Measurements from ENCODE around the gene ALKBH4.

ALKBH4 gene

DNA sequence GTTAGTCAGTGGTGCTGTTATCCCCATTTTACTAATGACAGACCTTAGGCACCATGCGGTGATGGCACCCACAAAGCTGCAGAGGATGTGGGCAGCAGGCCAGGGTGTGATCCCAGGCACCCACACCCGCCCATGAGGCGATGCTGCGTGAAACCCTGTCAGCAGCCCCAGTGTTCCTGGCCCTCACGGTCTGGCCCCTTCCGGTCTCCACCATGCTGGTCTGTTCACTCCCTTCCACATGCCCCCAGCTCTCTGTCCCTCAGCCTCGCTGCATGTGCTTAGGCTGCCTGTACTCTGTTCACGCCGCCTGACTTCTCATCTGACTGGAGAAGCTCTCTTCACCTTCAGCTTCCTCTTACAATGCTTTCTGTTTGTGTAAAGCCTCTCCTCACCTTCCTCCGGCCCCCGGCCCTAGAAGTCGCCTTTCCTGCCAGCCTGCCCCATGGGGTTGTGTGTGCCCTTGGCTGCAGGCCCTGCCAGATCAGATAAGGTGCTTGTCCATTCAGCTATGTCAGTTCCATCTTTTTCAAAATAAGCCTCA lies 48.9 kb downstream of the ALKBH4 start:
- Histone ChIP-seq H3K9ac (ENCODE audit: low read depth, low read length) (no peak overlapping the region), H2AFZ (ENCODE audit: low read depth, low read length) (no peak overlapping the region), H3K79me2 (ENCODE audit: insufficient read depth, low read length) (peaks cover 11% of the 10 kb centered on the region; the same call in 1 of the 2 replicates), H3K27ac (ENCODE audit: low read length) (no peak overlapping the region), H3K4me3 (ENCODE audit: low read depth in 1 of 2, low read length in 2 of 2) (no peak overlapping the region), H4K20me1 (ENCODE audit: insufficient read depth, low read length) (peaks cover 6% of the 10 kb centered on the region; the same call in 1 of the 2 replicates), H3K4me1 (ENCODE audit: insufficient read depth, low read length) (no peaks in the 10 kb centered on the region), H3K4me2 (ENCODE audit: insufficient read depth, low read length) (no peak overlapping the region), H3K9me3 (ENCODE audit: insufficient read depth, low read length, severe bottlenecking) (no peaks in the 10 kb centered on the region), H3K27me3 (ENCODE audit: insufficient read depth, low read length, poor library complexity) (no peaks in the 10 kb centered on the region), H3K36me3 (ENCODE audit: insufficient read depth, low read length) (peaks cover 93% of the 10 kb centered on the region)
- DNase-seq (no peak), ATAC-seq (ENCODE audit: insufficient read depth, low read depth) (0 out of 3 replicates have a peak, but pooled peaks have one; percentile 37)
- no peak for TF ChIP-seq EZH2 (IDR thresholded peaks at IDR 0.05; ENCODE audit: borderline replicate concordance, low read depth, low read length, severe bottlenecking)
- TF ChIP-seq, protein P1, sequence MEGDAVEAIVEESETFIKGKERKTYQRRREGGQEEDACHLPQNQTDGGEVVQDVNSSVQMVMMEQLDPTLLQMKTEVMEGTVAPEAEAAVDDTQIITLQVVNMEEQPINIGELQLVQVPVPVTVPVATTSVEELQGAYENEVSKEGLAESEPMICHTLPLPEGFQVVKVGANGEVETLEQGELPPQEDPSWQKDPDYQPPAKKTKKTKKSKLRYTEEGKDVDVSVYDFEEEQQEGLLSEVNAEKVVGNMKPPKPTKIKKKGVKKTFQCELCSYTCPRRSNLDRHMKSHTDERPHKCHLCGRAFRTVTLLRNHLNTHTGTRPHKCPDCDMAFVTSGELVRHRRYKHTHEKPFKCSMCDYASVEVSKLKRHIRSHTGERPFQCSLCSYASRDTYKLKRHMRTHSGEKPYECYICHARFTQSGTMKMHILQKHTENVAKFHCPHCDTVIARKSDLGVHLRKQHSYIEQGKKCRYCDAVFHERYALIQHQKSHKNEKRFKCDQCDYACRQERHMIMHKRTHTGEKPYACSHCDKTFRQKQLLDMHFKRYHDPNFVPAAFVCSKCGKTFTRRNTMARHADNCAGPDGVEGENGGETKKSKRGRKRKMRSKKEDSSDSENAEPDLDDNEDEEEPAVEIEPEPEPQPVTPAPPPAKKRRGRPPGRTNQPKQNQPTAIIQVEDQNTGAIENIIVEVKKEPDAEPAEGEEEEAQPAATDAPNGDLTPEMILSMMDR (IDR thresholded peaks at IDR 0.05; ENCODE audit: borderline replicate concordance, extremely low read depth, low read length, poor library complexity, severe bottlenecking): no peak

DNA sequence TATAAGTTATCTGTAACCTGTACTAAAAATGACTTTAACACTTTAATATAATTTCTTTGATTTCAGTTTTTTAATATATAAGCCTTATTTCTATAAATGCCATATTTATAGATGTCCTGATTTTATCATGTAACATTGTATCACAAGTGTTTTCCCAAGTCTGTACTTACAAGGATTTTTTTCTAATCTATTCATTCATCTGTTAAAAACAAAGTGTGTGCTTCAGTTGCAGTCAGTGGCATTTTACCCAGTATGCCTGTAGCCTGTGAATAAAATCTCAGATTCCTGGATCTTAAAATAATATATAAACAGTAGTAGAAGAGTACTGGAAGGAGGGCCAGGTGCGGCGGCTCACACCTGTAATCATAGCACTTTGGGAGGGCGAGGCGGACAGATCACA lies 51.1 kb downstream of the ALKBH4 start:
- H3K4me2 ChIP-seq (ENCODE audit: insufficient read depth, low read length): no peak overlapping the region
- H3K79me2 ChIP-seq (ENCODE audit: insufficient read depth, low read length): peaks cover 10% of the 10 kb centered on the region; the same call in 1 of the 2 replicates
- DNase-seq (no peak), ATAC-seq (ENCODE audit: insufficient read depth, low read depth) (no peak)
- H3K4me3 ChIP-seq (ENCODE audit: low read depth in 1 of 2, low read length in 2 of 2): no peak overlapping the region
- H3K9ac ChIP-seq (ENCODE audit: low read depth, low read length): no peak overlapping the region
- no peak overlapping the region for H2AFZ ChIP-seq (ENCODE audit: low read depth, low read length)
- no peak overlapping the region for H3K27ac ChIP-seq (ENCODE audit: low read length)
- no peaks in the 10 kb centered on the region for H3K27me3 ChIP-seq (ENCODE audit: insufficient read depth, low read length, poor library complexity)
- H3K36me3 ChIP-seq (ENCODE audit: insufficient read depth, low read length): peaks cover 93% of the 10 kb centered on the region
- peaks cover 6% of the 10 kb centered on the region; the same call in 1 of the 2 replicates for H4K20me1 ChIP-seq (ENCODE audit: insufficient read depth, low read length)
- no peaks in the 10 kb centered on the region for H3K9me3 ChIP-seq (ENCODE audit: insufficient read depth, low read length, severe bottlenecking)
- TF ChIP-seq EZH2 (IDR thresholded peaks at IDR 0.05; ENCODE audit: borderline replicate concordance, low read depth, low read length, severe bottlenecking): no peak
- TF ChIP-seq, protein P1 (IDR thresholded peaks at IDR 0.05; ENCODE audit: borderline replicate concordance, extremely low read depth, low read length, poor library complexity, severe bottlenecking): no peak
- H3K4me1 ChIP-seq (ENCODE audit: insufficient read depth, low read length): no peaks in the 10 kb centered on the region

- no peak overlapping the region for H2AFZ ChIP-seq (ENCODE audit: low read depth, low read length)
- no peaks in the 10 kb centered on the region for H3K27me3 ChIP-seq (ENCODE audit: insufficient read depth, low read length, poor library complexity)
- no peaks in the 10 kb centered on the region for H3K9me3 ChIP-seq (ENCODE audit: insufficient read depth, low read length, severe bottlenecking)
- H3K9ac ChIP-seq (ENCODE audit: low read depth, low read length): no peak overlapping the region
- H3K4me1 ChIP-seq (ENCODE audit: insufficient read depth, low read length): no peaks in the 10 kb centered on the region
- H3K4me3 ChIP-seq (ENCODE audit: low read depth in 1 of 2, low read length in 2 of 2): no peak overlapping the region
- H3K4me2 ChIP-seq (ENCODE audit: insufficient read depth, low read length): no peak overlapping the region
- TF ChIP-seq, protein P1 (IDR thresholded peaks at IDR 0.05; ENCODE audit: borderline replicate concordance, extremely low read depth, low read length, poor library complexity, severe bottlenecking): no peak
- TF ChIP-seq EZH2 (IDR thresholded peaks at IDR 0.05; ENCODE audit: borderline replicate concordance, low read depth, low read length, severe bottlenecking): no peak
- no peak overlapping the region for H3K27ac ChIP-seq (ENCODE audit: low read length)
- no peak for ATAC-seq (ENCODE audit: insufficient read depth, low read depth)
- peaks cover 14% of the 10 kb centered on the region; the same call in 1 of the 2 replicates for H3K79me2 ChIP-seq (ENCODE audit: insufficient read depth, low read length)
- no peak for DNase-seq
- peaks cover 6% of the 10 kb centered on the region; the same call in 1 of the 2 replicates for H4K20me1 ChIP-seq (ENCODE audit: insufficient read depth, low read length)
- H3K36me3 ChIP-seq (ENCODE audit: insufficient read depth, low read length): peaks cover 93% of the 10 kb centered on the region
Observed at GRCh38 chr7:102413091-102413490, 51.6 kb downstream of the ALKBH4 start.

Measured in DND-41 (cell line).